PC-3 (cell line): ENCODE data around the gene ZMPSTE24.
"Not testable (repeated sequence)": the region's sequence is repeated elsewhere in the genome, so short reads cannot be mapped to it uniquely, and the experiment has no call there.

Experiments
- CTCF ChIP-seq: fragments of 300-600 bp; sonication (generic); conservative IDR thresholded peaks from 2 replicates; pipeline ENCODE4 v1.5.1; 2017; ENCODE audit warnings: antibody characterized with exemption, low read depth, mild to moderate bottlenecking, low read length
- EZH2 ChIP-seq: fragments of 300-600 bp; sonication (generic); IDR thresholded peaks from one replicate; pipeline ENCODE4 v1.6.1; 2017; ENCODE audit warnings: antibody characterized with exemption, mild to moderate bottlenecking, low read length; ENCODE audit not compliant: unreplicated experiment
- EZH2phosphoT487 ChIP-seq: fragments of 300-600 bp; sonication (generic); IDR thresholded peaks from 2 replicates; pipeline ENCODE4 v1.6.1; 2018; ENCODE audit warnings: mild to moderate bottlenecking, antibody characterized with exemption, low read length, borderline replicate concordance

- TF ChIP-seq CTCF, EZH2, EZH2phosphoT487: not testable (repeated sequence)
These were observed 84.3 kb downstream of the ZMPSTE24 start for GRCh38 chr1:40342381-40342717.
